Measurements from ENCODE around the gene MAPK1.
"Not testable (repeated sequence)": the region's sequence is repeated elsewhere in the genome, so short reads cannot be mapped to it uniquely, and the experiment has no call there.

MAPK1 gene

GRCh38 chr22:21881841-21882753, 14.7 kb upstream of the MAPK1 start:
- no peak for DNase-seq

DNA sequence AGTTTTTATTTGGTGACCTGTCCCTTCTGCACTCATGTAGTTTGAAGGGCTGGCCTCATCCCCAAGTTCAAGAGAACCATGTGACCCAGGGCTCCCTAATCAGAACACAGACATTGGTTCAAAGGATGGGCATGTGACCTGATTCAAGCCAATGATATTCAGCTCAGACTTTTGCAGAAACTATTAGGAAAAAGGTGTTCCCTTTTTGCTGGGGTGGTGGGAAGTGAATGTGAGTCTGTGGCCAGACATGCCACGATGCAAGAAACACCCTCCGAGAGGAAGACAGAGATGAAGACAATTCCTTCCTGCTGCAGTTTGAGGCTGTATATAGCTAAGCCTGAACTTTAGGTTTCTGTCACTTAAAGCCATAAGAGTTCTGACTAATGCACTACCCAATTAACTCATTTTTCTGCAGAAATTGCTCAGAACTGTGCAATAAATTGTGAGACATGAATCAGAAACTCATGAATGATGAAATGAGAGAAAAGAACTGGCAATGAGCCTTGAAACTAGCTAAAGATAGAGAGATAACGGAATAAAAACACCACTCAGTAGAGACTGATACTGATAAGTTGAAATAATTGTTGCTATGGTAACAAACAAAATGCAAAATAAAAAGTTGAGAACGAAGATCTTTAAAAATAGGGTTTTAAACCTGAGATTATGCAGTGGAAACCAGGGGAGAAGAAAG, 9.2 kb upstream of the MAPK1 start:
- no peak for DNase-seq

DNA sequence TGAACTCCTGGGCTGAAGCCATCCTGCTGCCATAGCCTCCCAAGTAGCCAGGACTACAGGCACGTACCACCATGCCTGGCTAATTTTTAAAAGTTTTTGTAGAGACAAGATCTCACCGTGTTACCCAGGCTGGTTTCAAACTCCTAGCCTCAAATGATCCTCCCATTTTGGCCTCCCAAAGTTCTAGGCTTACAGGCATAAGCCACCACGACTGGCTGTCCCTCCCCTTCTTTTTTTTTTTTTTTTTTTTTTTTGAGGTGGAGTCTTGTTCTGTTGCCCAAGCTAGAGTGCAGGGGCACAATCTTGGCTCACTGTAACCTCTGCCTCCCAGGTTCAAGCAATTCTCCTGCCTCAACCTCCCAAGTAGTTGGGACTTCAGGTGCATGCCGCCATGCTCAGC, 7.5 kb upstream of the MAPK1 start:
- not testable (repeated sequence) for DNase-seq

DNA sequence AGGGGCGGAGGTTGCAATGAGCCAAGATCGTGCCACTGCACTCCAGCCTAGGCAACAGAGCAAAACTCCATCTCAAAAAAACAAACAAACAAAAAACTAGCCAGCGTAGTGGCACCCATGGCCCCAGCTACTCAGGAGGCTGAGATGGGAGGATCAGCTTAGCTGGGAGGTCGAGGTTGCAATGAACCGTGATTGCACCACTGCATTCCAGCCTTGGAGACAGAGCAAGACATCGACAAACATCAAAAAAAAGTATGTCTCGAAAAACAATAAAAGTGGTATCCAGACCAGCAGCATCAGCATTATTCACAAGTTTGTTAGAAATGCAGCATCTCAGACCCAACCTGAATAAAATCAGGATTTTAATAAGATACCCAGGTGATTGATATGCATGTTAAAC, 6.2 kb upstream of the MAPK1 start:
- DNase-seq: no peak

- not testable (repeated sequence) for DNase-seq
Measured at GRCh38 chr22:21872741-21873140, 5.3 kb upstream of the MAPK1 start.

GRCh38 chr22:21868651-21869050, 1.2 kb upstream of the MAPK1 start:
- no peak for DNase-seq

- DNase-seq: no peak
Measured at GRCh38 chr22:21866833-21867527, 465 bp downstream of the MAPK1 start.

DNA sequence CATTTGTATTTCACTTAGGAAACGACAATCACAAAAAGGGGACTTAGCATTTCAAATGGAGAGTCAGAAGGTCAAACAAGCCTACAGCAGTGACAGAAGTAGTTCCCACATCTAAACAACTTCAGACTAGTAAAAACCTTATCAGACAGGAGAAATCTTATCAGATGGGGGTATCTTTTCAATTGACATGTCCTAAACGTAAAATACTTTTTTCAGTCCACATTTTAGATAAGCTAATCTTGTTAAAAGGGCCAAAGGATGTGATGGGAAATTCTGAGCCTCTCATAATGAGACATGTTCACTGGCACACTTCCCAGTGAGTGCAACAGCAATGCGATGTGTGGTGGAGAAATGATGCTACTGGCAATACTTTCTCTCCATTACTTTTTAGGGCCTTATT, 2.4 kb downstream of the MAPK1 start:
- no peak for DNase-seq

GRCh38 chr22:21862386-21863245, 4.8 kb downstream of the MAPK1 start:
- no peak for DNase-seq

DNA sequence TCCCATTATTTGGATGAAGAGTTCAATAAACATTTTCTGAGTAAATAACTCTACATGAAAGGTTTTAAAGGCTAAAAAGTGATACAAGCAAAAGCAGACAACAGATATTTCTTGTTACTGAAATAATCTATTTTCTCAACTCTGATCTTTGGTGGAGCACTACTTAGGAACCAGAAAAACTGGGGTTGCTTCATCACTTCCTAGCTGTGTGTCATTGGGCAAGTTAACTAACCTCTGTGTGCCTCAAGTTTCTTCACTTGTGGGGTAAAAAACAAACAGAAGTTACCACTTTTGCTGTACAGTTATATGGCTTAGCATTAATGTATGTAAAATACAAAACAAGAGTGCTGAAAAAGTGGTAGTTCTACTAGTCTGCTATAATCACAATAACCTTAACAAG, 5.6 kb downstream of the MAPK1 start:
- DNase-seq: no peak

- no peak for DNase-seq
Measured at GRCh38 chr22:21861264-21861848, 6.1 kb downstream of the MAPK1 start.

GRCh38 chr22:21860491-21861039, 6.9 kb downstream of the MAPK1 start:
- no peak for DNase-seq

DNA sequence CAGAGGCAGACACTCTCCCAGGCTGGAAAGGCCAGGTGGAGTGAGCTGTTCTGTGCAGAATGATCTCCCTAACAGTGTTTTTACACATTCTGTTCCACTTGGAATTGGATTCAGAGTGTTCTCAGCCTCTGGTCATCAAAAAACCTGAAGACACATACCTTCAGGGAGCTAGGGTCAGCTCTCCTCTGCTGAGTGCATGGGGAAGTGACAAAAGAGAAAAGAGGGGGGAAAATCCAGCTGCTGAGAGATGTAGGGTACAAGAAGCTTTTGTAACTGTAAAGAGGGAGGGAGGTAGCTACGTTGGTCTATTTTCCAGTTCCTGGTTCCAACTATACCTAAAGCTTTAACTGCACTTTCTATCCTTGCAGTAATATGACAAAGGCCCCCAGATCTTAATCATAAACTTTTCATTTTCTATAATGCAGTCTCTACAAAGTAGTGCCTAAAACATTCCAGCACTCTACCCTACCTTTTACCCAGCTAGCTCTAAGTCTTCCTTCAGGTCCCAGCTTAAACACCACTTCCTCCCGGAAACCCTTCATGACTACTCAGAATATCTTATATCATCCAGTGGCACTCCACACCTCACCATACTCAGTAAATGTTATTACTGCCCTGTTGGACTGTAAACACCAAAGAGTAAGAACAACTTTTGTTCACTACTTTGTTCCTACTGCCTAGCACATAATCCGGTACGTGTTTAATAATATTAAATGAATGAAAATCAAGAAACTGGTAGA, 9.2 kb downstream of the MAPK1 start:
- DNase-seq: no peak

DNA sequence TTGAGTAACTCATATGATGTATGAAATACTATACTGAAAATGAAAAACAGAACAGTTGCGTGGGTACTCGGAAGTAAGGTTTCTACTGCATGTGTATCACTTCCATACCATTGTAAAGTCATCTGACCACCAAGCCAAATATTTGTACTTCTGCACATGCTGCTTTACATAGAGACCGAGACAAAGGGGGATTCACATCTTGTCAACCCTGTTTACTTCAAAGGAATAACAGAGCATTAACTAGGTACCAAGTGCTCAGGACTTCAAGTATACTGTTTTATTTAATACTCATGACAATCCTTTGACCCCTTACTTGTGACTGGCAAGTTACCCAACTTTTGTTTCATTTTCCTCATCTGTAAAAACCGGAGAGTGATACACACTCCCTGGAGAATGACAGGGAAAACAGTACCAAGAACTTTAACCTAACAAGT, 9.9 kb downstream of the MAPK1 start:
- no peak for DNase-seq

DNA sequence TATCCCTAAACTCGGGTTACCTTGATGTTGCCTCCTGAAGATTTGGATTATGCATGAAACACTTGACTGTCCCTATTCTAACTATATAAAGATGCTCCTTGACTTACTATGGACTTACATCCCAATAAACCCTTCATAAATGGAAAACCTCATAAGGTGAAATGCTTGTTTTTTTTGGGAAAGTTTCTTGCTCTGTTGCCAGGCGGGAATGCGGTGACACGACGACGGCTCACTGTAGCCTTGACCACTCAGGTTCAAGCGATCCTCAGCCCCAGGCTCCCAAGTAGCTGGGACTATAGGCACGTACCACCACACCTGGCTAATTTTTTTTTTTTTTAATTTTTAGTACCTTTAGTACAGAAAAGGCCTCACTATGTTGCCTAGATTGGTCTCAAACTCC, 10.6 kb downstream of the MAPK1 start:
- no peak for DNase-seq

GRCh38 chr22:21856197-21856596, 11.2 kb downstream of the MAPK1 start:
- DNase-seq: no peak

- DNase-seq: no peak
Measured at GRCh38 chr22:21855676-21856075, 11.8 kb downstream of the MAPK1 start.

DNA sequence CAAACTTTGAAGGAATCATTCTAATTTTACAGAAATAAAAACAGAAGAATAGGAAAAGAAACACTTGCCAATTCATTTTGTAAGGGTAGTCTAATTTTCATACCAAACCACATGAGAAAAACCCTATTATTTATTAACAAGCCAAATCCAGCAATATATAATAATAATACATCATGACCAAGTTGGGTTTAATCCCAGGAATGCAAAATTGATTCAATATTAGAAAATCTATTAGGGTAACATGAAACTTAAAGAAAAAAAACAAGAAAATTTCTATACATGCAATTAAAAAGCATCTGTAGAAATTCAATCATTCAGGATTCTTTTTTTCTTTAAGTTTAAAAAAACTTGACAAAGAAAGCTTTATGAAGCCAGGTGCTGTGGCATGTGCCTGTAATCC, 16.8 kb downstream of the MAPK1 start:
- DNase-seq: no peak

GRCh38 chr22:21849489-21849888, 18.0 kb downstream of the MAPK1 start:
- no peak for DNase-seq

DNA sequence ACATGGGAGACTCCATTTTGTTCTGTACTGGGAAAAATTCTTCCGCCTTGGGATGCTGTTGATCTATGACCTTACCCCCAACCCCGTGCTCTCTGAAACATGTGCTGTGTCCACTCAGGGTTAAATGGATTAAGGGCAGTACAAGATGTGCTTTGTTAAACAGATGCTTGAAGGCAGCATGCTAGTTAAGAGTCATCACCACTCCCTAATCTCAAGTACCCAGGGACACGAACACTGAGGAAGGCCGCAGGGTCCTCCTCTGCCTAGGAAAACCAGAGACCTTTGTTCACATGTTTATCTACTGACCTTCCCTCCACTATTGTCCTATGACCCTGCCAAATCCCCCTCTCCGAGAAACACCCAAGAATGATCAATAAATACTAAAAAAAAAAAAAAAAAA, 19.4 kb downstream of the MAPK1 start:
- DNase-seq: not testable (repeated sequence)

Measured in NCI-H2081 treated with DMSO at 0.1 percent for 48 hours (cell line).